Activated CD4-positive, alpha-beta T cell treated with anti-CD3 and anti-CD28 coated beads, Interleukin-10, Interleukin-2, amounts not matched to agents 100 ng/mL and 50 ng/mL, durations not matched to agents 16 hours and 8 hours (primary cell): ENCODE measurements around the gene BUD23.
A peak's percentile ranks its signal among the peaks of the same experiment; 100 is the strongest.
"Not testable (repeated sequence)": the region's sequence is repeated elsewhere in the genome, so short reads cannot be mapped to it uniquely, and the experiment has no call there.

Experiments
- DNase-seq: peaks from one replicate; pipeline ENCODE4 v3.0.0-alpha.2; 2020

Gene BUD23

DNA sequence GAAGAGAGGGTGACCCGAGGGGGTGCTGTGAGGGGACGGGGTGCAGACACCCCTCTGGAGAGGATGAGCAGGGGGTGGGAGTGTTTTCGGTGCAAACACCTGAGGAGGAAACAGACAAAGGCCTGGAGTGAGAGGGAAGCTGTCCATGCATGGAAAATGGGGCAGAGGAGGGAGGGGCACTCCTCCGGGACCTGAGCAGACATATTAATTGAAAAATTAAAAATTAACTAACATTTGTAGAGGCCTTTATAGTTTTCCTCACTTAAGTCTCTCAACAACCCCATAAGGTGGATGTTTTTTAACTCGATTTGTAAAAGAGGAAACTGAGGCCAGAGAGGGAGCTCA, 14.5 kb upstream of the BUD23 start:
- no peak for DNase-seq

- DNase-seq = no peak
Measured at GRCh38 chr7:73669288-73669701, 14.1 kb upstream of the BUD23 start.

DNA sequence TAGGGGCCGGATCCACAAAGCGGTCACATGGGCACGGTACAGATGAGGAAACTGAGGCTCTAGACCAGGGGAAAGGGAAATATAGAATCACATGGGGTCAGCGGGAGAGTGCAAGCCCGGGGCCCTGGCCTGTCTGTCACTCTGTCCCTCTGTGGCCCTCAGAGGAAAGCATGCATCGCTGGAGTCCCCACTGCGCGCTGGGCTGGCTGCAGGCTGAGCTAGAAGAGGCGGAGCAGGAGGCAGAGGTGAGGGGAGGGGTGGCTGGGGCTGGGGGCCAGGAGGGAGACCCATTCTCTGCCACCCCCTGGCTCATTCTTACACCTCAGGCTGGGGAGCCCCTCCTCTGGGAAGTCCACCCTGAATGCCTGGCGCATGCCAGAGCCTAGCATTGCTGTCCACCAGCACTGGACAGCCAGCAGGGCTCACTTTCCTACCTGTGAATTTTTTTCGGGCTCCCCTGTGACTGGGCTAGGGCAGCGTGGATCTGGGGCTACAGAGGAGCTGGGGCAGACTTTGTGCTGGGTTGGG, 13.5 kb upstream of the BUD23 start:
- no peak for DNase-seq

DNA sequence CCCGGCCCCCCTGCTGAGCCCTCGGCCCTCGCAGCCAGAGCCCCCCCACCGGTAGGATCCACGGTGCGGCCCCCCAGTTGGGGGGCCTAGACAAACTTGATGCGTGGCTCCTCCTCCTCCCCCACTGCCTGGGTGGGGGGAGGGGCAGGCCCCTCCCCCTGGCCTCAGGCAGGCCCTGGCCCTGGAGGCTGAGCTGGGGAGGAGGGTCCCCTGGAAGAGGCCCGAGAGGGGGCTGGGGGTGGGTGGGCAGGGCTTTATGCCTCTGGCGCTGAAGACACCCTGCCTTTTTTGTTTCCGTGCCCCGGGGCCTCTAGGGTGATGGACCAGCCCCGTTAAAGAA, 12.1 kb upstream of the BUD23 start:
- no peak for DNase-seq

DNA sequence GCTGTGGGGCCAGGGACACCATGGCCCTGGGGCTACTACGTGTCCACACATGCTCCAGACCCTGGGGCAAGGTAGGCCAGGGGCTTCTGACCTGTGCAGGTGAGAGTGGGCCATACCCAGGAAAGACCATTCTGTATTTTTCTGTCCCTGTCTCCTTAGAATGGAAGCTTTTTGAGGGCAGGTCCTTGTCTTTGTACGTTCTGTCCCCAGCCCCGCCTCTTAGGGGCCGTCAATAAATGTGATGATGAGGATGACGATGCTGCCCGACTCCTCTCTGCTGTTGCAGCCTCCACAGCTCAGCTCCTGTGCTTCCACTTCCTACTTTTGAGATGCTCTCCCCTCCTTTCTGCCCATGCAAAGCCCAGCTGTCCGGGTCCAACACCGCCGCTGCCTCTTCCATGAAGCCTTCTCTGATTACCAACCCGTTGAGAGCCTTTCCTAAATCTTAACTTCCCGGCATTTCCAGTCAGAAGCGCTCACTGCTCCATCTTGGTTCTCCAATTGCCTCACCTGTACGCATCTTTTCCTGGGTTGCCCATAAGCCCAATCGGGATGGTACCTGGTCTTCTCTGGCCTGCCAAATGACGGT, 11.4 kb upstream of the BUD23 start:
- DNase-seq = no peak

- DNase-seq = no peak
Measured at GRCh38 chr7:73674468-73675124, 8.8 kb upstream of the BUD23 start.

- DNase-seq = not testable (repeated sequence)
Measured at GRCh38 chr7:73676062-73676461, 7.3 kb upstream of the BUD23 start.

- no peak for DNase-seq
Measured at GRCh38 chr7:73678862-73679261, 4.5 kb upstream of the BUD23 start.

DNA sequence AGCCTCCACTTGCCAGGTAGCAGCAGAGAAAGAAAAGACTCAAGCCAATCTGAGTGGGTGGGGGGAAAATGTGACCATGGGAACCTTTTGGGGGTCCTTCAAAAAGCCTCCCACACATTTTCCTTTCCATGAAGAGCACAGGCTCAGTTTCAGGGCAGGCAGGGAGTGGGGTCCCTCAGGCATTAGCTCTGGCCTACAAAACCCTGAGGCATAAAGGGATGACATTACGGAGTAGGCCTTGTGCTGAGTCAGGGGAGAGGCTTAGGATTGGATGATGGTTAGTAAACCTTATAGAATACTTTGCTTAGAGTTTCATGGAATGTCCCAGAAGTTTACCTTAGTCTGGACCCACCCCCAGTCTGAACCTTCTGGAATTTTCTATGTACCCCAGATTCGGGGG, 3.7 kb upstream of the BUD23 start:
- DNase-seq = no peak

DNA sequence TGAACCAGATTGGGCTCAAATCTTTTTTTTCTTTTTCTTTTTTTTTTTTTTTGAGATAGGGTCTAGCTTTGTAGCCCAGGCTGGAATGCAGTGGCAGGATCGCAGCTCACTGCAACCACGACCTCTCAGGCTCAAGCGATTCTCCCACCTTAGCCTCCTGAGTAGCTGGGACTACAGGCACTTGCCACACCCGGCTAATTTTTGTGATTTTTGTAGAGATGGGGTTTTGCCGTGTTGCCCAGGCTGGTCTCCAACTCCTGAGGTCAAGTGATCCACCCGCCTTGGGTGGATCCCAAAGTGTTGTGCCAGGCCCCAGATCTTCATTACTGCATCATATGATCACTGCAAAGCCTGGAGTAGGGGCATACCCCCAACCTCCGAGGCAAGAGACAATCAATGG, 2.9 kb upstream of the BUD23 start:
- no peak for DNase-seq

GRCh38 chr7:73681031-73681430, 2.4 kb upstream of the BUD23 start:
- DNase-seq = no peak

DNA sequence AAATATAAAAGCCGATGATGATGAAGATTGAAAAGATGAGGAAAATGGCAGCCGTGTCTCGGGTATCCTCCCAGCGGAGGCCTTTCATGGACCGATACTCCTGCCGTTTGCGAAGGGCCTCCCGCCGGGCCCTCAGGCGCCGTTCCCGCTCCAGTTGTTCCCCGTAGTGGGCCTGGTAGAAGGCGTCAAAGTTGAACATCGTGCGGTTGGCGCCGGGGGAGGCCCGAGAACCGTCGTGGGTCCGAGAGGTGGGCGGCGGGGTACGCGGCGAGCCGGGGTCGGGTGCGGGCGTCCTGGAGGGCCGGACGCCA, 697 bp upstream of the BUD23 start:
- no peak for DNase-seq

- peak; percentile 14 for DNase-seq
Measured at GRCh38 chr7:73683788-73684693, 644 bp downstream of the BUD23 start.

GRCh38 chr7:73685311-73685710, 1.9 kb downstream of the BUD23 start:
- no peak for DNase-seq

- no peak for DNase-seq
Measured at GRCh38 chr7:73688288-73688687, 4.9 kb downstream of the BUD23 start.

- DNase-seq = no peak
Measured at GRCh38 chr7:73690646-73691045, 7.2 kb downstream of the BUD23 start.

DNA sequence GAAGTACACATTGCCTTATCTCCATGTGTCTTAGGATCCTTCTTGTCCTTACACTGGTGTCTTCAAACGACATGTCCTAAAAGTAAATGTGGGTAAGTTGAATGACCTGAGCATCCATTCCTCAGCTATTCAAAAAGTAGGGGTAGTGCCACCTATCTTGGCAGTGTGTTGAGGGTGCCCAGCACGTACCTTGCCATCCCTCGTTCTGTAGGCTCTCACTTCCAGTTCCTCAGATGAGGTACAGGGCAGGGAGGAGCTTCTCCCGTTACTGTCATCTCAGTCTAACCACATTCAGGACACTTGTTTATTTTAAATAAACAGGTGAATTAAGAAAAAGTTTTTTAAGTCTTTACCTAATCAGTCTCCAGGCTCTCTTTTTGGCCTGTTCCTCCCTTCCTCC, 13.0 kb downstream of the BUD23 start:
- no peak for DNase-seq

- no peak for DNase-seq
Measured at GRCh38 chr7:73698410-73698809, 15.0 kb downstream of the BUD23 start.

- DNase-seq = no peak
Measured at GRCh38 chr7:73699370-73700068, 16.1 kb downstream of the BUD23 start.

- no peak for DNase-seq
Measured at GRCh38 chr7:73700069-73700423, 16.6 kb downstream of the BUD23 start.

- no peak for DNase-seq
Measured at GRCh38 chr7:73700581-73701134, 17.3 kb downstream of the BUD23 start.

- DNase-seq = peak; percentile 36
Measured at GRCh38 chr7:73701357-73701995, 18.1 kb downstream of the BUD23 start.

- DNase-seq = no peak
Measured at GRCh38 chr7:73702226-73702625, 18.8 kb downstream of the BUD23 start.
